Karpas-422 (cell line): ENCODE measurements around the gene CFAP99. TPM values are rescaled to one million over a fixed set of nuclear protein-coding genes. Genes with fewer than 3 reads are reported as not detected.
A peak's percentile ranks its signal among the peaks of the same experiment; 100 is the strongest.

Experiments
- DNase-seq: peaks from one replicate; pipeline ENCODE4 v3.0.0-alpha.2; 2015
- H2AFZ ChIP-seq: fragments of 200-600 bp; sonication (generic); 2 replicates; pipeline ENCODE4 v1.6.1; 2014; ENCODE audit warnings: antibody characterized with exemption, low read length, mixed read lengths
- H3K27ac ChIP-seq: fragments of 200-600 bp; sonication (generic); 2 replicates; pipeline ENCODE4 v1.5.1; 2014; ENCODE audit warnings: mild to moderate bottlenecking, low read length, moderate library complexity
- H3K27me3 ChIP-seq: fragments of 200-600 bp; sonication (generic); 2 replicates; pipeline ENCODE4 v1.6.1; 2014; ENCODE audit warnings: low read length, mixed read lengths
- H3K36me3 ChIP-seq: fragments of 200-600 bp; sonication (generic); 2 replicates; pipeline ENCODE4 v1.6.1; 2014; ENCODE audit warnings: low read length, mixed read lengths; ENCODE audit not compliant: insufficient read depth
- H3K4me1 ChIP-seq: fragments of 200-600 bp; sonication (generic); 2 replicates; pipeline ENCODE4 v1.6.1; 2014; ENCODE audit warnings: mild to moderate bottlenecking, low read length, mixed read lengths
- H3K4me2 ChIP-seq: fragments of 200-600 bp; sonication (generic); 2 replicates; pipeline ENCODE4 v1.6.1; 2014; ENCODE audit warnings: low read length, low read depth, mild to moderate bottlenecking; ENCODE audit not compliant: poor library complexity, severe bottlenecking
- H3K4me3 ChIP-seq: fragments of 200-600 bp; sonication (generic); 2 replicates; pipeline ENCODE4 v1.5.1; 2014; ENCODE audit warnings: mild to moderate bottlenecking, antibody characterized with exemption, low read length, mixed read lengths
- H3K79me2 ChIP-seq: fragments of 200-600 bp; sonication (generic); 2 replicates; pipeline ENCODE4 v1.6.1; 2014; ENCODE audit warnings: mild to moderate bottlenecking, low read length, mixed read lengths
- H3K9ac ChIP-seq: fragments of 200-600 bp; sonication (generic); 2 replicates; pipeline ENCODE4 v1.6.0; 2014; ENCODE audit warnings: low read length
- H3K9me2 ChIP-seq: fragments of 200-600 bp; sonication (generic), shearing (Covaris generic); replicated peaks from 2 replicates; pipeline ENCODE4 v1.6.0; 2014; ENCODE audit warnings: mild to moderate bottlenecking, low read length, moderate library complexity; ENCODE audit not compliant: insufficient read depth
- H3K9me3 ChIP-seq: fragments of 300-700, 200-600 bp; sonication (generic); 2 replicates; pipeline ENCODE4 v1.6.1; 2014; ENCODE audit warnings: low read length, mixed read lengths
- H4K20me1 ChIP-seq: fragments of 200-600 bp; sonication (generic); 2 replicates; pipeline ENCODE4 v1.6.1; 2014; ENCODE audit warnings: mild to moderate bottlenecking, antibody characterized with exemption, low read length, low read depth; ENCODE audit not compliant: insufficient read depth
- total RNA-seq: library from RNA; depleted of rRNA; stranded (reverse); fragments of >200 nt; shearing (Covaris generic); gene quantifications from 2 replicates; pipeline ENCODE4 v1.2.3, GENCODE V29; 2014; ENCODE audit warnings: low replicate concordance

The CFAP99 gene
- total RNA-seq, 1 experiment from 2014 or later = 0.67 TPM

- H3K27ac ChIP-seq = no peak overlapping the region
- no peak overlapping the region for H3K9ac ChIP-seq
- H3K36me3 ChIP-seq = peaks cover 63% of the 10 kb centered on the region
- H3K79me2 ChIP-seq = peaks cover 89% of the 10 kb centered on the region
- no peak overlapping the region for H2AFZ ChIP-seq
- H3K4me2 ChIP-seq = no peak overlapping the region
- H4K20me1 ChIP-seq = peaks cover 61% of the 10 kb centered on the region
- H3K27me3 ChIP-seq = no peaks in the 10 kb centered on the region
- no peaks in the 10 kb centered on the region for H3K9me2 ChIP-seq
- H3K9me3 ChIP-seq = no peaks in the 10 kb centered on the region
- H3K4me3 ChIP-seq = no peak overlapping the region
- no peak for DNase-seq
- peaks cover 28% of the 10 kb centered on the region for H3K4me1 ChIP-seq
Measured at GRCh38 chr4:2492970-2493369, 74.2 kb downstream of the CFAP99 start.

DNA sequence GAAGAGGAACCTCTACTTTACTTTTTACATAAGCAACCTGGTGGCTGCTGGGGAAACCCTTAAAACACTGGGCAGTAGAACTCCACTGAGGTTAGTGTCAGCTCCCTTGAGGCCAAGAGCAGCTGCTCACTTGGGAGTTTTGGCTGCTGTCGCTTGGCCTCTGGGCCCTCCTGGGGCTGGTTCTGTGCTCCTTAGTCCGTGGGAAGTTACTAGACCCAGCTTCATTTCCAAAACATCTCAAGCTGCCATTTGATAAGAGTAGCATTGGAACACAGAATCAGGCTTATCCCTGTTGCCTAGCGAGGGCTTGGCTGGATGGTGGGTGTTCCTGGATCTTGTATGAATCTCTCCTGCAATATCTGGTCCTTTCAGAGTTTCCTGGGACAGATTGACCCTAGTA is 76.2 kb downstream of the CFAP99 start:
- Histone ChIP-seq H3K27me3 (no peaks in the 10 kb centered on the region), H3K9ac (no peak overlapping the region), H2AFZ (no peak overlapping the region), H3K4me2 (no peak overlapping the region), H3K4me3 (no peak overlapping the region), H3K36me3 (peaks cover 60% of the 10 kb centered on the region), H4K20me1 (peaks cover 47% of the 10 kb centered on the region), H3K4me1 (peaks cover 29% of the 10 kb centered on the region), H3K9me3 (no peaks in the 10 kb centered on the region), H3K79me2 (peaks cover 77% of the 10 kb centered on the region), H3K9me2 (no peaks in the 10 kb centered on the region), H3K27ac (no peak overlapping the region)
- DNase-seq = no peak

DNA sequence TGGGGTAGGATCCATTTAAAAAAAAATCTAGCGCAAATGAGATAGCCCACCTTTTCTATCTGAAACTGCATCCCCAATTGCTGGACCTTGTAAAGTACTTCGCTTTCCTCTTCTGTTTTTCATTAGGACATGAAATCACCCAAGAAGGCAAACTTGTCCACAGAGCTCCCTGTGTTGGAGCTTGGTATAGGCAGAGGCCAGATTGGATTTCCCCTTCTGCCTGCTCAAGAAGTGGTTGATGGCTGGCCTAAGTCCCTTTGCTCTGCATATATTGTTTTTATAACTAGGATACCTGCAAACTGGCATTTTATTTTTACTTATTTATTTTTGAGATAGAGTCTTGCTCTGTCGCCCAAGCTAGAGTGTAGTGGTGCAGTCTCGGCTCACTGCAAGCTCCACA is 78.6 kb downstream of the CFAP99 start:
- Histone ChIP-seq H2AFZ (no peak overlapping the region), H3K27ac (peak overlapping the region; percentile 52), H3K4me3 (no peak overlapping the region), H3K4me1 (peaks cover 29% of the 10 kb centered on the region), H3K79me2 (peaks cover 80% of the 10 kb centered on the region), H3K9me2 (no peaks in the 10 kb centered on the region), H4K20me1 (peaks cover 46% of the 10 kb centered on the region), H3K4me2 (no peak overlapping the region), H3K27me3 (no peaks in the 10 kb centered on the region), H3K9ac (no peak overlapping the region), H3K9me3 (no peaks in the 10 kb centered on the region), H3K36me3 (peaks cover 67% of the 10 kb centered on the region)
- DNase-seq = peak; percentile 47

GRCh38 chr4:2497931-2498330 is 79.2 kb downstream of the CFAP99 start:
- no peaks in the 10 kb centered on the region for H3K9me2 ChIP-seq
- no peaks in the 10 kb centered on the region for H3K9me3 ChIP-seq
- peaks cover 61% of the 10 kb centered on the region for H3K36me3 ChIP-seq
- no peak overlapping the region for H3K4me3 ChIP-seq
- H2AFZ ChIP-seq = no peak overlapping the region
- peaks cover 29% of the 10 kb centered on the region for H3K4me1 ChIP-seq
- H4K20me1 ChIP-seq = peaks cover 40% of the 10 kb centered on the region
- H3K27ac ChIP-seq = peak overlapping the region; percentile 52
- H3K9ac ChIP-seq = no peak overlapping the region
- peak; percentile 76 for DNase-seq
- peaks cover 77% of the 10 kb centered on the region for H3K79me2 ChIP-seq
- H3K27me3 ChIP-seq = no peaks in the 10 kb centered on the region
- H3K4me2 ChIP-seq = no peak overlapping the region

- H3K27me3 ChIP-seq = no peaks in the 10 kb centered on the region
- no peak overlapping the region for H2AFZ ChIP-seq
- peaks cover 72% of the 10 kb centered on the region for H3K79me2 ChIP-seq
- no peak overlapping the region for H3K4me2 ChIP-seq
- H3K9me2 ChIP-seq = no peaks in the 10 kb centered on the region
- no peaks in the 10 kb centered on the region for H3K9me3 ChIP-seq
- no peak overlapping the region for H3K4me3 ChIP-seq
- H3K27ac ChIP-seq = no peak overlapping the region
- peaks cover 24% of the 10 kb centered on the region for H3K4me1 ChIP-seq
- H4K20me1 ChIP-seq = peaks cover 37% of the 10 kb centered on the region
- H3K36me3 ChIP-seq = peaks cover 56% of the 10 kb centered on the region
- no peak for DNase-seq
- no peak overlapping the region for H3K9ac ChIP-seq
Measured at GRCh38 chr4:2500547-2500946, 81.8 kb downstream of the CFAP99 start.

DNA sequence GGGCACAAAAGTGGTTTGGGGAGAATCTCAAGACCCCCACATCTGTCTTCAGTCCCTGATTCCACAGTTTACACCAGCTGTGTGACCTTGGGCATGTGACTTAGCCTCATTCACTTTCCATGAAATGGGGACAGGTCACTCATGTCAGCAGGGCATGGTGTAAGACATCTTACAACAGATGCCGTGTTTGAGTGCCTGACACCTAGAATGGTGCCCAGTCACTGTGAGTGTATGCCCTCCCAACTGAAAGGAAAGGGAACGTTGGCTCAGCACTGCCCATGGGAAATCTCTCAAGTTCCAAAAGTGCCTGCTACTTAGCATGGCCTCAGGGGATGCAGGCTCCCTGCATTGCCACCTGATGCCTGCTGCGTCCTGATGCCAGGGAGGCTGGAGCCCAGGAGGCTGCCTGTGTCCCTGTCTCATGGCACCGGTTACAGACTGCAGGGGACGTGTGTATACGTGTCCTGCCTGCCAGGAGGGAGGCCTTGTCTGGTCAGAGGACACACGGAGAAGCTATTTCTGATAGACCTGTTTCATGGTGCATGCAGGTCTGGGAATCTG is 82.4 kb downstream of the CFAP99 start:
- H3K9me3 ChIP-seq = no peaks in the 10 kb centered on the region
- H3K4me1 ChIP-seq = peaks cover 19% of the 10 kb centered on the region
- H3K4me3 ChIP-seq = no peak overlapping the region
- H3K27me3 ChIP-seq = no peaks in the 10 kb centered on the region
- peaks cover 71% of the 10 kb centered on the region for H3K79me2 ChIP-seq
- H2AFZ ChIP-seq = no peak overlapping the region
- no peak overlapping the region for H3K9ac ChIP-seq
- no peak for DNase-seq
- peaks cover 52% of the 10 kb centered on the region for H3K36me3 ChIP-seq
- H3K9me2 ChIP-seq = no peaks in the 10 kb centered on the region
- H3K27ac ChIP-seq = no peak overlapping the region
- peaks cover 33% of the 10 kb centered on the region for H4K20me1 ChIP-seq
- H3K4me2 ChIP-seq = no peak overlapping the region

DNA sequence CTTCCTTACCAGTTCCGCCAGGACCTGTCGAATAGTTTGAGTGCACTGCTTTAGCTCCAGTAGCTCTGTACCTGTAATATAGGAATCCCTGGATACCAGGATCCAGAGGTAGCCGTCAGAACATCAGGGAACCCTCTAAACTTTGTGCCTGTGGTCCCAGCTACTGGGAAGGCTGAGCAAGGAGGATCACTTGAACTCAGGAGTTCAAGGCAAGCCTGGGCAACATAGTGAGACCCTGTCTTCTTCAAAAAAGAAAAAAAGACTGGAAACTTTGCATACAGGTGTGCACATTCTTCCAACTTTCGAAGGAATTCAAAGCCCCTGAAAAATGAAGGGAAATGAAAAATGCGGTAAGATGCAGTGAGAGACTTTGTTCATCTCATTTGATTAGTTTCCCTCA is 85.1 kb downstream of the CFAP99 start:
- Histone ChIP-seq H3K9me3 (no peaks in the 10 kb centered on the region), H3K9me2 (no peaks in the 10 kb centered on the region), H2AFZ (no peak overlapping the region), H3K79me2 (peaks cover 70% of the 10 kb centered on the region), H3K4me3 (no peak overlapping the region), H3K4me2 (no peak overlapping the region), H3K36me3 (peaks cover 51% of the 10 kb centered on the region), H3K27ac (no peak overlapping the region), H3K4me1 (no peaks in the 10 kb centered on the region), H4K20me1 (peaks cover 43% of the 10 kb centered on the region), H3K9ac (no peak overlapping the region), H3K27me3 (no peaks in the 10 kb centered on the region)
- no peak for DNase-seq

DNA sequence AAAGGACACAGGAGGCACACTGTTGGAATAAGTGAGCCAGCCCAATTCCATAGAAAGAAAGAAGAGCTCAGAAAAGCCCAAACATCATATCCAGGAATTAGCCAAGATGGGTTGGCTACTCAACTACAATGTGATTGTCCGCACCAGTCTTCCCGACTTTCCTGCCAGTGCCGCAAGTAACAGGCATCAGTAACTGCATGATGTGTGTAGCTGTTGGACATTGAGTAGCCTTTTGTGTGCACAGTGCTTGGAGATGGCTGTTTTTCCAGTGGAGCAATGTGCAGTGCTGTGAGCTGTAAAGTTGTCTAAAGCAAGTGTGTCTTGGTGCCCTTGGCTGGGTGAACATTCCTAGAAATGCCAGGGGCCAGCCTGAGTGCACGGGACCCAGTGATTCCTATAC is 88.5 kb downstream of the CFAP99 start:
- Histone ChIP-seq H3K79me2 (peaks cover 47% of the 10 kb centered on the region), H3K4me2 (no peak overlapping the region), H3K36me3 (peaks cover 38% of the 10 kb centered on the region), H2AFZ (no peak overlapping the region), H4K20me1 (peaks cover 36% of the 10 kb centered on the region), H3K4me1 (no peaks in the 10 kb centered on the region), H3K9ac (no peak overlapping the region), H3K27ac (no peak overlapping the region), H3K27me3 (no peaks in the 10 kb centered on the region), H3K4me3 (no peak overlapping the region), H3K9me2 (no peaks in the 10 kb centered on the region), H3K9me3 (no peaks in the 10 kb centered on the region)
- DNase-seq = no peak
